Stimulated activated naive CD8-positive, alpha-beta T cell treated with anti-CD3 and anti-CD28 coated beads, Interleukin-15, Interleukin-2, amounts not matched to agents 100 ng/mL and 50 ng/mL, for 24 hours (primary cell): ENCODE results near the gene ANKRD44.
"Not testable (repeated sequence)": the region's sequence is repeated elsewhere in the genome, so short reads cannot be mapped to it uniquely, and the experiment has no call there.

Experiments used
- H3K27ac Mint-ChIP-seq: one replicate; pipeline ENCODE4 v1.8.0; 2021; ENCODE audit warnings: mild to moderate bottlenecking, mixed read lengths
- H3K27me3 Mint-ChIP-seq: one replicate; pipeline ENCODE4 v1.8.0; 2021; ENCODE audit warnings: mixed read lengths
- H3K36me3 Mint-ChIP-seq: one replicate; pipeline ENCODE4 v1.8.0; 2021; ENCODE audit warnings: low read depth, mixed read lengths
- H3K4me1 Mint-ChIP-seq: one replicate; pipeline ENCODE4 v1.8.0; 2021; ENCODE audit warnings: low read depth, mixed read lengths
- H3K4me3 Mint-ChIP-seq: one replicate; pipeline ENCODE4 v1.8.0; 2021; ENCODE audit warnings: mild to moderate bottlenecking, mixed read lengths
- H3K9me3 Mint-ChIP-seq: one replicate; pipeline ENCODE4 v1.8.0; 2021; ENCODE audit warnings: mixed read lengths

The ANKRD44 gene

DNA sequence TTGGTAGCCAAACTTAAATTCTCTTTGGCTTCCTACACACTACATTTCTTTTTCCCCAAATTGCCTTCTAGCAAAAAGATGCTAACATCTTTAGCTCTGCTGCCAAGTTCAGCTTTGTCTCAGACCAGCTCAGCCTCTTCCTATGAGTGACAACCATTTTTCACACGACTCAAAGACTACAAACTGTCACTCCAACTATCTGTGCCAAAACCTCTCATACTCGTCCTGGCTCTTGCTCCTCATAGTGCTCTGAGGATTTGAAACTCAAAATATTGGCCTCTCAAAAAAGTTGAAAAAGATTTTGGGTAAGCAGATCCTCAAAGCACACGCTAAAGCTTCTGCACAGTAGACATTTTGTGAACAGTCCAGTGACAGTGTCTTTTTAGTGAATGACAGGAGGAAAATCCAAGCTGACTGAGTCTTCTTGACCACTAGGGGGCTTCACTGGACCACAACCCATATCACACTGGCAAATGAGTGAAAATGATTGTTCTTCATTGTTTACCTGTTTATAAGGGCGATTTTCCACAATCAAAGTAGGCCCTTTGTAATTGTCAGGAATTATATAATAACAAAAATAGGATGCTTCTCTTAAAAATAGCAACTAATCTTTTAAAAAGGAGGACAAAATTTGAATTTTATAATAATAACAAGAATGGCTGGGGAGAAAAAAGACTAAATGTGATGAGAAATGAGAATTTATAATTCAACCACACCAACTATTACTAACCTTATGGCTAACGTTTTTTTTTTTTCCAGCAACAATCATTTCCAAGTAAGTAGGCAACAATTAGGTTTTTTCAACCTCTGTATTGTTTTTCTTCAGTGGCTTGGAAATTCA is 298.6 kb downstream of the ANKRD44 start:
- H3K36me3 Mint-ChIP-seq: peaks cover 54% of the 10 kb centered on the region
- no peaks in the 10 kb centered on the region for H3K4me1 Mint-ChIP-seq
- H3K27me3 Mint-ChIP-seq: no peaks in the 10 kb centered on the region
- peak overlapping the region; percentile 5 for H3K27ac Mint-ChIP-seq
- H3K4me3 Mint-ChIP-seq: no peak overlapping the region
- H3K9me3 Mint-ChIP-seq: no peaks in the 10 kb centered on the region

DNA sequence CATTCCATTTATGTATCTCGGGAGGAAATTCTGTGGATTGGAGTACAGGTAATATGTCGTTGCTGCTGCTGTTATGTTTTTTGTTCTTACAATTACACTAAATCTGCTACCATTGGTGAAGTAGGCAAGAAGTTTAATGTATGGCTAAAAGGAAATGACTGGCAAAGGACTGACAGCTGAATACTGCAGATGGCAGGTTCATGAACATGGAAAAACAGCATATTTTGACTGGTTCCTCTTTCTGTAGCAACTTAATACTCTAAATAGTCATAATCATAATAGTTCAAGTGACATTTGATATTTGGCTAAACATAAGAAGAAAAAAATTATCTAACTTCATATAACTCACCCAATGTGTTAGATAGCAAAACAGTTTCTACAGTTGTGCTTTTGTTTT is 299.6 kb downstream of the ANKRD44 start:
- H3K27ac Mint-ChIP-seq: no peak overlapping the region
- H3K36me3 Mint-ChIP-seq: peaks cover 62% of the 10 kb centered on the region
- H3K4me1 Mint-ChIP-seq: no peaks in the 10 kb centered on the region
- no peaks in the 10 kb centered on the region for H3K27me3 Mint-ChIP-seq
- H3K9me3 Mint-ChIP-seq: no peaks in the 10 kb centered on the region
- H3K4me3 Mint-ChIP-seq: no peak overlapping the region

DNA sequence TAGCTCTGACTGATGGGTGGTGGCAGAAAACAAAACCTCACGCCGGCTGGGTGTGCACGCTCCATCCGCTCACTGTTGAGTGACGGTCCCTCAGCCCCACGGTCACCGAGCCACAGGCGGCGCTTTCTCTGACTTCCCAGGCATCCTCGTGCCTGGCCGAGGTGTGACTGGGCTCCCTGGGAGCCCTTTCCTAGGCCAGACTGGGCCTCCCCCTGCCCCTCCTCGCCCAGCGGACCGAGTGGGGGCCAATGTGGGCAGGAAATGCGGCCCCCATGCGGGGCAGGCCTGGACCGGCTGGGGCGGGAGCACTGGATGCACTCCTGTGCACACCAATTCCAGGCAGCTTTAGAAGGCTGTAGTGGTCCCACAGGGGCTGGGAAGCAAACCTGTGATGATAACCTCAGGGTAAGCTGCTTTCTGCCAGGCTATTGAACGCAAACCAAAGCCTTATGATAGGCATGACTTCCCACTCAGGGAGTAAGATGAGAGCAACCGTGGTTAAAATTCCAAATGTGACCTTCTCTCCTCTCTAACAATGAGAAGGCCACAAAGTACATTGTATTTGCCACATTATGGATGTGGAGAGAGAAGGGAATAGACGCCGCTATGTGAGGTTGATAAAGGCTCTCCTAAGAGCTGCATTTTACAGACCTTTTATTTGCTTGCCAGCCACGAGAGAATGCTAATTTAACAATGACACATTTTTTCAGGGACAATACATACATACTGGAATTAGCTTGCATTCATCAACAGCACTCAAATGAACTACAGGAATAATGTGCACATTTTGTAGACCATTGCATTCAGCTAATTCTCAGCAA is 300.2 kb downstream of the ANKRD44 start:
- Mint-ChIP-seq H3K27me3 (no peaks in the 10 kb centered on the region), H3K36me3 (peaks cover 61% of the 10 kb centered on the region), H3K4me3 (no peak overlapping the region), H3K27ac (no peak overlapping the region), H3K9me3 (no peaks in the 10 kb centered on the region), H3K4me1 (no peaks in the 10 kb centered on the region)

DNA sequence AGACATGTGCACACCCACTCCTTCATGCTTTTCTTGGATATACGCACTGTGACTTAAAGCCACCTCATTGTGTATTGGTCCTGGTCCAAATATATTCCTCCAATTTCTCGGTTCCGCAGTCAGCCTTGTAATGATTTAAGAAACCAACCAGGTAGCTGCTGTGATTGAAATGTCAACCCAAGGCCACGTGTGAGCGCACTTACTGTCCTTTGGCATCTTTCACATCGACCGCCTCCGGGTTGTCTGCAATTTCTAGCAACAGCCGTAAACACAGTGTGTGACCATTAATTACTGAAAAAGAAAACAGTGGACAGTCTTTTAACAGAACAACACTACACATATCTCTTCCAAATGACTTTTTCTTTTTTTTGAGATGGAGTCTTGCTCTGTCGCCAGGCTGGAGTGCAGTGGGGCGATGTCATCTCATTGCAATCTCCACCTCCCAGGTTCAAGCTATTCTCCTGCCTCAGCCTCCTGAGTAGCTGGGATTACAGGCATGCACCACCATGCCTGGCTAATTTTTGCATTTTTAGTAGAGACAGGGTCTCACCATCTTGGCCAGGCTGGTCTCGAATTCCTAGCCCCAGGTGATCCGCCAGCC is 301.7 kb downstream of the ANKRD44 start:
- not testable (repeated sequence) for H3K4me1 Mint-ChIP-seq, H3K27ac Mint-ChIP-seq, H3K9me3 Mint-ChIP-seq, H3K4me3 Mint-ChIP-seq, H3K27me3 Mint-ChIP-seq
- peaks cover 59% of the 10 kb centered on the region for H3K36me3 Mint-ChIP-seq

DNA sequence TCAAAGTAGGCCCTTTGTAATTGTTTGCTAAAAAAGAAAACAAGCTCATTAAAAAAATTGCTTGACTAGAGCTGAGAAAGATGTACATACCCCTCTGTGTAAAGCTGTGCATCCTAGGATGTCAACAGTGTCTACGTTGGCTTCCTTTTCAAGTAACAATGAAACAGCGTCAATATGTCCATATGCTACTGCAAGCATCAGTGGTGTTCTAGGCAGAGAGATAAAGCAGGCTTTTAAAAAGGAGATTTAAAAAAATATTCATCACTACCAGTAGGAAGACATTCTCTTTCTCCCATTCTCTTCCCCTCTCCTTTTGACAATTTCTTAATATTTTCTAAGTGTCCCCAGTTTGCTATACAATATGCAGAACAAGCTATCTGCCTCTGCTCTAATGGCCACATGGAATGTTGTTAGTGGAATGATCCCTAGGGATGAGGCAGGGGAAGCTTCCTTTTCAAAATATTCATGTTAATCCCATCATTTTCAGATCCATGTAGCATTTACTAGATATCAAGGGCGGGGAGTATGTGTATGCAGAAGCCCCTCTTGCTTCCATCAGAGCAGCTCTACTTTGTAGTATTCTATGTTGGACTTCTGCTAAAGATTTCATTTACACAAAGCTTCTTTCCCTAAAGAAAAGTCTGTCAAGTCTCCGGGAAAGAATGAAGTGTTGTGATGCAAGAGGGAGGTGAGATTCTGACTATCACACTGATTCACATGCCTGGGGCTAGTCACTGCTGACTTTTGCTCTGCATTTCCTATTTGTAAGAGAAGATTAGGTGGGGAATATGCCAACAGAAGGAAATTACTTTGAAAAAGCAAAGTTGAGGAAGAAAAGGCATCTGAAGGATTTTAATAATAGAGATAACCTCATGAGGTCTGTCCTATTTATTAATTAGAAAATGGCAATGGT is 302.6 kb downstream of the ANKRD44 start:
- H3K27me3 Mint-ChIP-seq: no peaks in the 10 kb centered on the region
- no peaks in the 10 kb centered on the region for H3K9me3 Mint-ChIP-seq
- no peak overlapping the region for H3K4me3 Mint-ChIP-seq
- H3K36me3 Mint-ChIP-seq: peaks cover 53% of the 10 kb centered on the region
- peak overlapping the region; percentile 9 for H3K27ac Mint-ChIP-seq
- no peaks in the 10 kb centered on the region for H3K4me1 Mint-ChIP-seq

DNA sequence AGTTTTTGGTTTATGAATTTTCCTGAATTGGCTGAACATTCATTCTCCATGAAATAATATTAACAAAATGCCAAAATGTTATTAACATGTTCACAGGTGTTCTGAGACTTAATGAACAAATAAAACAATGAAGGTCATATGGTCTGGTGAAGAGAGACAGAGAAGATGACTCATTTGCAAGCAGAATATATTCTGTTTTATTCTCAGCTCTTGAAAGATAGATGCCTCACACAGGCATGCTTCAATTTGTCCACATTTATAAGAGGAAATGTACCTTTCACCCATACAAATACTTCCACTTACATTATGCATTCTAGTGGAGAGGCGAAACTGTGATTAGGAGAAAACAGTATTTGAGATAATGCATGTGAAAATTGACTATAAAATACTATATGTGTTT is 308.7 kb downstream of the ANKRD44 start:
- H3K27ac Mint-ChIP-seq: no peak overlapping the region

DNA sequence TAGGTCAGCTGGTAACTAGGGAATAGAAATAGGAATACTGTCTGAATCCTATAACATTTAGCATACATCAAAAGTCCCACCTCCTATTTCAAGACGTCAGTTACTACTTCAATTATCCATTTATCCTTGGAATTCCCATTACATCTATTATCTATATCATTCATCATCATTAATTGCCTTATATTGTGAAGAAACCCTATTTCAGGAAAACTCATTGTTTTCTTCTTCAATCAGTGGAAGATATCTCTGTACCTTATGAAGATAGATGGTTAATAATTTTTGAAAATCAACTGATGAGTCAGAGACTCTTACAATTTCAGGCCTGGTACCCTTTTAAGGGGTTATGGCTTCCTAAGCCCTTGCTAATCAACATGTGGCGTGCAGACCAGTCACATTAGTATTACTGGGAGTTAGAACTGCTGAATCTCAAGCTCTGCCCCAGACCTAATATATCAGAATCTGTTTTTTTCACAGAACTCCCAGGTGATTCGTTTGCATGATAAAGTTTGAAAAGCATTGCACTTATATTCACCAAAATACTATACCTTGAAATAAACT is 314.7 kb downstream of the ANKRD44 start:
- Mint-ChIP-seq H3K4me1 (peaks cover 14% of the 10 kb centered on the region), H3K27me3 (no peaks in the 10 kb centered on the region), H3K36me3 (peaks cover 73% of the 10 kb centered on the region), H3K27ac (peak overlapping the region; percentile 0), H3K9me3 (no peaks in the 10 kb centered on the region), H3K4me3 (no peak overlapping the region)

More for the DNA sequence above, 308.7 kb downstream of the ANKRD44 start:
- Mint-ChIP-seq H3K27me3 (no peaks in the 10 kb centered on the region), H3K4me3 (no peak overlapping the region), H3K9me3 (no peaks in the 10 kb centered on the region), H3K4me1 (no peaks in the 10 kb centered on the region), H3K36me3 (peaks cover 54% of the 10 kb centered on the region)

DNA sequence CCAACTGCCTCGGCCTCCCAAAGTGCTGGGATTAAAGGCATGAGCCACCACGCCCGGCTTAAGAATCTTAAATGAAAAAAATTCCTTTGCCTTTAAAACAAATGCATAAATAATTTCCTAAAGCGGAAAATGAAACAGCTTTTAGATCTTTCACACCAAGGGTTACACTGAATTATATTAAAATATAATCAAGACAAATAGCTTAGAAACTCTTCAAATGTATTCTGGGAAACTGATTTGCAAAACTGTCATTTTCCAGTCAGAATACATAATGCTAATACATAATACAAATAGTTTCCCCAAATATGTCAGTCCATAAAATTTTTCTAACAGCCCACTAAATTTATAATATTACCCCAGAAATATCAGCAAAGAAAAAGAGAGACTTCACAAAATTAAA is 315.8 kb downstream of the ANKRD44 start:
- H3K36me3 Mint-ChIP-seq: peaks cover 77% of the 10 kb centered on the region
- H3K27ac Mint-ChIP-seq: no peak overlapping the region
- H3K4me1 Mint-ChIP-seq: peaks cover 25% of the 10 kb centered on the region
- H3K4me3 Mint-ChIP-seq: no peak overlapping the region
- no peaks in the 10 kb centered on the region for H3K27me3 Mint-ChIP-seq
- H3K9me3 Mint-ChIP-seq: no peaks in the 10 kb centered on the region

DNA sequence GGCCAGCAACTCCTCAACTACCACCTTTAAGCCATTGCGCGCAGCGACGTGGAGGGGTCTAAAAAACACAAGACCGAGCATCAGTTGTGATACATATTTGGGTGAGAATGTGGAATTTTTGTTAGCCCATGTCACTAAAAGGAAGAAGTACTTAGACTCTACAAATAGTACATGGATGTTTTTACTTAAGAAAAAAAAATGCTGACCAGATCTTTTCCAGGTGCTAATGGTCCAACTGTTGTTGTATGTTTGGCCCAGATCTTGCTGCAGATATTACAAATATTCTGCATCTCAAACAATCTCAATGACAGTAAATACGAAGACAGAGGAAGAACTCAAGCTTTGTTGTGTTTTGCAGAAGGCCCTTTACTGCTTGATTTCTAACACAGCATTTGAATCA is 317.0 kb downstream of the ANKRD44 start:
- peaks cover 37% of the 10 kb centered on the region for H3K4me1 Mint-ChIP-seq
- no peaks in the 10 kb centered on the region for H3K27me3 Mint-ChIP-seq
- H3K9me3 Mint-ChIP-seq: no peaks in the 10 kb centered on the region
- no peak overlapping the region for H3K4me3 Mint-ChIP-seq
- no peak overlapping the region for H3K27ac Mint-ChIP-seq
- H3K36me3 Mint-ChIP-seq: peaks cover 79% of the 10 kb centered on the region

DNA sequence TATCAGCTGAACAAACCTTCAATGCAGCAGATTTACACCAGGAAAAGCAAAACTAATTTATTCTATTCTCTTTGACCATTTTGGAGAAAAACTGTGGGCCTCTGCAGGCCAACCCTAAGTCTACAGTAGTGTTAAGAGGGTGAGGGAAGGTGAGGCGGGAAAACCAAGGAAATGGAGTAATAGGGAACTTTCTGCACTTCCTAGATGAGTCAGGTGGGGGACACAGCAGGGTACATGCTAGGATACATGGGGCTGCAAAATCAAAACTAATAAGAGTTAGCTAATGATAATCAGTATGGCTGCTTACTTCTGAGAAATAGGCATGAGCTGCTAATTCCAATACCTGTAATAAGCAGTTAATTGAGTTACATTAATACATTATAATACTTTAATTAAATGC is 318.1 kb downstream of the ANKRD44 start:
- no peaks in the 10 kb centered on the region for H3K27me3 Mint-ChIP-seq
- H3K4me3 Mint-ChIP-seq: no peak overlapping the region
- H3K9me3 Mint-ChIP-seq: no peaks in the 10 kb centered on the region
- H3K4me1 Mint-ChIP-seq: peaks cover 48% of the 10 kb centered on the region
- peaks cover 79% of the 10 kb centered on the region for H3K36me3 Mint-ChIP-seq
- peak overlapping the region; percentile 50 for H3K27ac Mint-ChIP-seq

DNA sequence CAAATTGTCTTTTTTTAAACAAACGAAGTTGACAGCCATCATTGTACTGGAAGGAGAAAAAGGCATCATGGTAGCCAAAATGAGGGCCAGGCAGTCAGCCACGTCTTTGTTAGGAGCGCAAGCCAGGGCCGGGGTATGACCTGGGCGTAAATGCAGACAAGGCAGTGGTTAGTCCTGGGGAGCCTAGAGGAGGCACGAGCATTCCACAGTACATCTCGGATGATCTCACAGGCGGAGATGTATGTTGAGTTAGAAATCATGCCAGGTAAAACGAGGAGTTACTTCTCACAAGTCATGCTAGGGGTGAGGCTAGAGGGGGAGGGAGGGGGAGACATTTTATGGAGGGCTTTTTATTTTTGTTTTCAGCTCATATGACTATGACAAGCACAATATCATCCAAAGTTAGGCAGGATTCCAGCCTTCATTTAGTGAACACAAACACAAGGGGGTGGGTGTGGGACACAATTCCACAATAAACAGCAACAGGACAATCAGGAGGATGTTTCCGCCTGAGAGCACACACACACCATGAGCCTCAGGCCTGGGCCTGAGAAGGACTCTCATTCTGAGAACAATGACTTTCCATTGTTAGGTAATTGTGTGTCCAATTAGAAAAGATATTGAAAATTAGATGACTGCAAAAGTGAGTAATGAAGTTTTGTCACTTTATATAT is 319.7 kb downstream of the ANKRD44 start:
- no peaks in the 10 kb centered on the region for H3K9me3 Mint-ChIP-seq
- H3K27me3 Mint-ChIP-seq: no peaks in the 10 kb centered on the region
- no peak overlapping the region for H3K4me3 Mint-ChIP-seq
- peaks cover 61% of the 10 kb centered on the region for H3K4me1 Mint-ChIP-seq
- H3K27ac Mint-ChIP-seq: peak overlapping the region; percentile 97
- H3K36me3 Mint-ChIP-seq: peaks cover 87% of the 10 kb centered on the region

DNA sequence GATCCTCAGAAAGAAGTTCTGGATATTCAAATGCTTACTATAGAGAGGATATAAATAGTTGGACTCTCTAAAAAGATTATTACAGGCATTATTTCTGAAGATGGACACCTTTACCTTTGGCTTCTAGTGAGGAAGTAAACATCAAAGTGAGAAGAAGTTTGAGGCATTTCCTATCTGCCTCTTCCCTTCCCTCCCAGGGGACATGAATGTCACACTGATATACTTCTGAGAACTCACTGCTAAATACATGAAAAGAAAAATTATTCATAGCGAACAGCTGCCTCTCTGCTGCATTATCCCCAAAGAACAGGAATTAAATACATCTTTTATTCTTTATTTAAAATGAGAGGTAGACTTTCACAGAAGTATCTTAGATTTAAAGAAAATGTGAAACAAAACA is 320.5 kb downstream of the ANKRD44 start:
- Mint-ChIP-seq H3K4me3 (no peak overlapping the region), H3K36me3 (peaks cover 87% of the 10 kb centered on the region), H3K9me3 (no peaks in the 10 kb centered on the region), H3K4me1 (peaks cover 70% of the 10 kb centered on the region), H3K27ac (peak overlapping the region; percentile 97), H3K27me3 (no peaks in the 10 kb centered on the region)

DNA sequence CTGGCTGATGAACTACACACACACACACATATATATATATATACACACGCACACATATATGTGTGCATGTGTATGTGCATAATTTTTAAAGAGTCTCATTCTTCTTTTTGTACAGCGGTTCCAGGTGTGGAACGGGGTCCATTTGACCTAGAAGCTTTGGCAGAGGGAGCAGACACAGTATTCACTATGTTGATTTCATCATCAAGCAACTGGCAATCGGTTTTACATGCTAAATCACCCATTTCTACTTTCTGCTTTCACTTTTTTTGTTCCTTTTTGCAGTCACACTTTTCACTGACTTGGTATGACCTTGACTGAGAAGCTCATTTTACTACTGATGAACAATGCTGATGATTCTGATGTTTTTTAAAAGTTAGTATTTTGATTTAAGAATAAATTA is 321.1 kb downstream of the ANKRD44 start:
- peaks cover 87% of the 10 kb centered on the region for H3K36me3 Mint-ChIP-seq
- peak overlapping the region; percentile 97 for H3K27ac Mint-ChIP-seq
- peaks cover 76% of the 10 kb centered on the region for H3K4me1 Mint-ChIP-seq
- no peaks in the 10 kb centered on the region for H3K9me3 Mint-ChIP-seq
- no peaks in the 10 kb centered on the region for H3K27me3 Mint-ChIP-seq
- H3K4me3 Mint-ChIP-seq: no peak overlapping the region

DNA sequence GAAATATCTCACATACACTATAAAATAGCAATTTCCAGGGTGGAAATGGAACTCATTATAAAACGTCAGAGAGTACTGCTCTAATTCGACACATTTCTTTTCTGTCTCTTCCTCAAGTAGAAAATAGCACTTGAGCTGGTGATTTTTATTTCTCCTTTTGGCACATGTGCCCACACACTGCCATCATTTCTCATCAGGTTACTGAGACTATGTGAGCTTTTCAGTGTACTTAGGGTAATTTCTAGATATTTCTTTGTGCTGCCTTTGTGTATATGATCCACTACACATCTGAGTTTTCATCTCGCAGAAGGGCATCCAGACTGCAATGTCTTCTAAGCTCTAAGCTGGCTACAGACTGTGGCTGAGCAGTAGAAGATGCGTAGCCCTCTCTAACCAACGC is 321.9 kb downstream of the ANKRD44 start:
- Mint-ChIP-seq H3K4me3 (peak overlapping the region; percentile 79), H3K27me3 (no peaks in the 10 kb centered on the region), H3K27ac (peak overlapping the region; percentile 97), H3K4me1 (peaks cover 83% of the 10 kb centered on the region), H3K9me3 (no peaks in the 10 kb centered on the region), H3K36me3 (peaks cover 79% of the 10 kb centered on the region)
